WTC11 (cell line): ENCODE results near the gene POLE4. TPM values are rescaled to one million over a fixed set of nuclear protein-coding genes. Genes with fewer than 3 reads are reported as not detected.

ENCODE experiments used
- ATAC-seq: fragments of 200-7000 bp; cut with Tn5 transposase; 2 replicates; pipeline ENCODE4 v1.10.0; 2021; ENCODE audit warnings: mild to moderate bottlenecking, moderate library complexity
- CTCF ChIA-PET: fragments of 300-600 bp; sonication (Branson Sonifier 250); formaldehyde crosslinking; loops from one replicate; lab custom pipeline; 2021; ENCODE audit warnings: antibody characterized with exemption; lab: Charles Lee
- POLR2A ChIA-PET: fragments of 350-600 bp; sonication (Branson Sonifier 250); formaldehyde crosslinking; loops from one replicate; lab custom pipeline; 2021; ENCODE audit warnings: antibody characterized with exemption; lab: Charles Lee
- DNase-seq: peaks from one replicate; pipeline ENCODE4 v3.0.0; 2021; ENCODE audit warnings: low spot score
- H3K27ac Mint-ChIP-seq: 2 replicates; pipeline ENCODE4 v1.8.0; 2021; ENCODE audit warnings: mixed read lengths
- H3K27me3 Mint-ChIP-seq: 2 replicates; pipeline ENCODE4 v1.8.0; 2021; ENCODE audit warnings: low read depth, mild to moderate bottlenecking, moderate library complexity, mixed read lengths
- H3K36me3 Mint-ChIP-seq: 2 replicates; pipeline ENCODE4 v1.8.0; 2021; ENCODE audit warnings: mixed read lengths
- H3K4me1 Mint-ChIP-seq: 2 replicates; pipeline ENCODE4 v1.8.0; 2022; ENCODE audit warnings: mixed read lengths
- H3K4me3 Mint-ChIP-seq: 2 replicates; pipeline ENCODE4 v1.8.0; 2021; ENCODE audit warnings: mild to moderate bottlenecking, moderate library complexity, mixed read lengths
- H3K9me3 Mint-ChIP-seq: 2 replicates; pipeline ENCODE4 v1.8.0; 2021; ENCODE audit warnings: mixed read lengths
- ATF1 ChIP-seq: sonication (generic); formaldehyde crosslinking; IDR thresholded peaks from 2 replicates; pipeline ENCODE4 v1.8.1; 2023; ENCODE audit warnings: mild to moderate bottlenecking, moderate library complexity, missing genetic modification reagents
- CBFB ChIP-seq: sonication (generic); formaldehyde crosslinking; IDR thresholded peaks from 2 replicates; pipeline ENCODE4 v1.8.1; 2022; ENCODE audit warnings: mild to moderate bottlenecking, low read depth, missing genetic modification reagents
- GABPB1 ChIP-seq: sonication (generic); formaldehyde crosslinking; IDR thresholded peaks from 2 replicates; pipeline ENCODE4 v1.8.1; 2023; ENCODE audit warnings: mild to moderate bottlenecking, missing genetic modification reagents
- MXD4 ChIP-seq: fragments of 250-450 bp; sonication (Bioruptor Pico); IDR thresholded peaks from 2 replicates; pipeline ENCODE4 v1.8.0; 2021; ENCODE audit warnings: mild to moderate bottlenecking, moderate library complexity, borderline replicate concordance
- NFE2L1 ChIP-seq: sonication (generic); formaldehyde crosslinking; IDR thresholded peaks from 2 replicates; pipeline ENCODE4 v1.8.1; 2023; ENCODE audit warnings: missing genetic modification reagents
- RELA ChIP-seq: sonication (generic); formaldehyde crosslinking; IDR thresholded peaks from 2 replicates; pipeline ENCODE4 v1.8.1; 2022; ENCODE audit warnings: missing genetic modification reagents, mild to moderate bottlenecking, borderline replicate concordance
- TEAD4 ChIP-seq: sonication (generic); formaldehyde crosslinking; IDR thresholded peaks from 2 replicates; pipeline ENCODE4 v1.8.0; 2022; ENCODE audit warnings: mild to moderate bottlenecking, missing genetic modification reagents
- ZNF138 ChIP-seq: sonication (generic); formaldehyde crosslinking; conservative IDR thresholded peaks from 2 replicates; pipeline ENCODE4 v1.8.1; 2022; ENCODE audit warnings: mild to moderate bottlenecking, moderate library complexity, missing genetic modification reagents
- ZNF219 ChIP-seq: sonication (generic); formaldehyde crosslinking; IDR thresholded peaks from 2 replicates; pipeline ENCODE4 v1.8.0; 2023; ENCODE audit warnings: missing genetic modification reagents, mild to moderate bottlenecking, borderline replicate concordance
- total RNA-seq: library from RNA; stranded (reverse); gene quantifications from 3 replicates; pipeline ENCODE4 v1.2.3, GENCODE V29; 2021
- TF ChIP-seq, protein P1 (sequence below): sonication (generic); formaldehyde crosslinking; IDR thresholded peaks from 2 replicates; pipeline ENCODE4 v1.8.0; 2023; ENCODE audit warnings: missing genetic modification reagents, mild to moderate bottlenecking, borderline replicate concordance
- TF ChIP-seq, protein P2 (sequence below): sonication (generic); formaldehyde crosslinking; IDR thresholded peaks from 2 replicates; pipeline ENCODE4 v1.8.0; 2022; ENCODE audit warnings: mild to moderate bottlenecking, missing genetic modification reagents
- TF ChIP-seq, protein P3 (sequence below): fragments of 250-450 bp; sonication (Bioruptor Pico); IDR thresholded peaks from 2 replicates; pipeline ENCODE4 v1.9.0; 2021; ENCODE audit warnings: mild to moderate bottlenecking, borderline replicate concordance
- TF ChIP-seq, protein P4 (sequence below): sonication (generic); formaldehyde crosslinking; IDR thresholded peaks from 2 replicates; pipeline ENCODE4 v1.8.0; 2022; ENCODE audit warnings: mild to moderate bottlenecking, missing genetic modification reagents
- TF ChIP-seq, protein P5 (sequence below): sonication (generic); formaldehyde crosslinking; IDR thresholded peaks from 2 replicates; pipeline ENCODE4 v1.8.1; 2023; ENCODE audit warnings: mild to moderate bottlenecking, missing genetic modification reagents, borderline replicate concordance
- TF ChIP-seq, protein P6 (sequence below): fragments of 250-450 bp; sonication (Bioruptor Pico); IDR thresholded peaks from 2 replicates; pipeline ENCODE4 v2.1.2; 2022; ENCODE audit warnings: mild to moderate bottlenecking, moderate library complexity

POLE4 gene
- total RNA-seq, 1 experiment from 2014 or later, result 31.5 TPM

DNA sequence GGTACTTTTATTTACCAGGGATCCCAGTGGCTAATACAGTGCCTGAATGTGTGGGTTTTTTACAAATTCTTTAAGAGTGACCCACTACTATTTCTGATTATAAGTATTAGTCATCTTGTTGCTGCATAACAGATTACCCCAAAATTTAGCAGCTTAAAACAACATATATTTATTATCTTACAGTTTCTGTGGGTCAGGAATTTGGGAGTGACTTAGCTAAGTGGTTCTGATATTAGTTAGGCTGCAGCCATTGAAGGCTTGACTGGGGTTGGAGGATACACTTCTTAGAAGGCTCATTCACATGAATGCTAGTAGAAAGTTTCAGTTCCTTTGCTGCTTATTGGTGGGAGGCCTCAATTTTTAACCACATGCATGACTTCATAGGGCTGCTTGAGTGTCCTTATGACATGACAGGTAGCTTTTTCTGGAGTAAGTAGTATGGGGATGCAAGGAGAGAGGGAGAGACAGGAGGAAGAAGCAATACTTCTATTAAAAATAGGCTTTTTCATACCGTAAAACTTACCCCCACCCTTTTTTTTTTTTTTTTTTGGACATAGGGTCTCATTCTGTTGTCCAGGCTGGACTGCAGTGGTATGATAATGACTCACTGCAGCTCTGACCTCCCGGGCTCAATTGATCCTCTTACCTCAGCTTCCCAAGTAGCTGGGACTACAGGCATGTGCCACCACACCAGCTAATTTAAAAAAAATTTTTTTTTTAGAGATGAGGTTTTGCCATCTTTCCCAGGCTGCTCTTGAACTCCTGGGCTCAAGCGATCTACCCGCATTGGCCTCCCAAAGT, 13.3 kb upstream of the POLE4 start (continued):
- TF ChIP-seq, protein P1, sequence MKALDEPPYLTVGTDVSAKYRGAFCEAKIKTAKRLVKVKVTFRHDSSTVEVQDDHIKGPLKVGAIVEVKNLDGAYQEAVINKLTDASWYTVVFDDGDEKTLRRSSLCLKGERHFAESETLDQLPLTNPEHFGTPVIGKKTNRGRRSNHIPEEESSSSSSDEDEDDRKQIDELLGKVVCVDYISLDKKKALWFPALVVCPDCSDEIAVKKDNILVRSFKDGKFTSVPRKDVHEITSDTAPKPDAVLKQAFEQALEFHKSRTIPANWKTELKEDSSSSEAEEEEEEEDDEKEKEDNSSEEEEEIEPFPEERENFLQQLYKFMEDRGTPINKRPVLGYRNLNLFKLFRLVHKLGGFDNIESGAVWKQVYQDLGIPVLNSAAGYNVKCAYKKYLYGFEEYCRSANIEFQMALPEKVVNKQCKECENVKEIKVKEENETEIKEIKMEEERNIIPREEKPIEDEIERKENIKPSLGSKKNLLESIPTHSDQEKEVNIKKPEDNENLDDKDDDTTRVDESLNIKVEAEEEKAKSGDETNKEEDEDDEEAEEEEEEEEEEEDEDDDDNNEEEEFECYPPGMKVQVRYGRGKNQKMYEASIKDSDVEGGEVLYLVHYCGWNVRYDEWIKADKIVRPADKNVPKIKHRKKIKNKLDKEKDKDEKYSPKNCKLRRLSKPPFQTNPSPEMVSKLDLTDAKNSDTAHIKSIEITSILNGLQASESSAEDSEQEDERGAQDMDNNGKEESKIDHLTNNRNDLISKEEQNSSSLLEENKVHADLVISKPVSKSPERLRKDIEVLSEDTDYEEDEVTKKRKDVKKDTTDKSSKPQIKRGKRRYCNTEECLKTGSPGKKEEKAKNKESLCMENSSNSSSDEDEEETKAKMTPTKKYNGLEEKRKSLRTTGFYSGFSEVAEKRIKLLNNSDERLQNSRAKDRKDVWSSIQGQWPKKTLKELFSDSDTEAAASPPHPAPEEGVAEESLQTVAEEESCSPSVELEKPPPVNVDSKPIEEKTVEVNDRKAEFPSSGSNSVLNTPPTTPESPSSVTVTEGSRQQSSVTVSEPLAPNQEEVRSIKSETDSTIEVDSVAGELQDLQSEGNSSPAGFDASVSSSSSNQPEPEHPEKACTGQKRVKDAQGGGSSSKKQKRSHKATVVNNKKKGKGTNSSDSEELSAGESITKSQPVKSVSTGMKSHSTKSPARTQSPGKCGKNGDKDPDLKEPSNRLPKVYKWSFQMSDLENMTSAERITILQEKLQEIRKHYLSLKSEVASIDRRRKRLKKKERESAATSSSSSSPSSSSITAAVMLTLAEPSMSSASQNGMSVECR (CRISPR knock-in tag), result no peak
- TF ChIP-seq, protein P2, sequence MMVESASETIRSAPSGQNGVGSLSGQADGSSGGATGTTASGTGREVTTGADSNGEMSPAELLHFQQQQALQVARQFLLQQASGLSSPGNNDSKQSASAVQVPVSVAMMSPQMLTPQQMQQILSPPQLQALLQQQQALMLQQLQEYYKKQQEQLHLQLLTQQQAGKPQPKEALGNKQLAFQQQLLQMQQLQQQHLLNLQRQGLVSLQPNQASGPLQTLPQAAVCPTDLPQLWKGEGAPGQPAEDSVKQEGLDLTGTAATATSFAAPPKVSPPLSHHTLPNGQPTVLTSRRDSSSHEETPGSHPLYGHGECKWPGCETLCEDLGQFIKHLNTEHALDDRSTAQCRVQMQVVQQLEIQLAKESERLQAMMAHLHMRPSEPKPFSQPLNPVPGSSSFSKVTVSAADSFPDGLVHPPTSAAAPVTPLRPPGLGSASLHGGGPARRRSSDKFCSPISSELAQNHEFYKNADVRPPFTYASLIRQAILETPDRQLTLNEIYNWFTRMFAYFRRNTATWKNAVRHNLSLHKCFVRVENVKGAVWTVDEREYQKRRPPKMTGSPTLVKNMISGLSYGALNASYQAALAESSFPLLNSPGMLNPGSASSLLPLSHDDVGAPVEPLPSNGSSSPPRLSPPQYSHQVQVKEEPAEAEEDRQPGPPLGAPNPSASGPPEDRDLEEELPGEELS (CRISPR knock-in tag), result no peak
- TF ChIP-seq ZNF138, result no peak
- TF ChIP-seq ZNF219 (CRISPR knock-in tag), result no peak
- no peak for TF ChIP-seq CBFB (CRISPR knock-in tag)

DNA sequence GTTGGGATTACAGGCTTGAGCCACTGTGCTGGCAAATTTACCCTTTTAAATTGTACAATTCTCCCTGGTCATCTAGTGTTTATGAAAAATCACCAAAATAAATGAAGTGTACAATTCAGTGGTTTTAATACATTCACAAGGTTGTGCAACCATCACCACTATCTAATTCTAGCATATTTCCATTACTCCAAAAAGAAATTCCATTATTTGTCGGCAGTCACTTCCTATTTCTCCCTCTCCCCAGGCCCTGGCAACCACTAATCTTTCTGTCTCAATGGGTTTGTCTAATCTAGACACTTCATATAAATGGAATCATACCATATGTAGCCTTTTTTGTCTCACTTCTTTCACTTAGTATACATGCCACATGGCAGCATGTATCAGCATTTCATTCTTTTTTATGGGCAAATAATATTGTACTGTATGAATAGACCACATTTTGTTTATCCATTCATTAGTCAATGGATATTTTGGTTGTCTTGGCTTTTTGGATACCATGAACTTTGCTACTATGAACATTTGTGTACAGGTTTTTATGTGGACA, 12.6 kb upstream of the POLE4 start:
- Mint-ChIP-seq H3K36me3 (peaks cover 27% of the 10 kb centered on the region), H3K4me3 (no peak overlapping the region), H3K4me1 (peaks cover 15% of the 10 kb centered on the region), H3K9me3 (peaks cover 34% of the 10 kb centered on the region), H3K27me3 (no peaks in the 10 kb centered on the region; the same call in 1 of the 2 replicates), H3K27ac (no peak overlapping the region)
- ATAC-seq, result no peak
- ChIA-PET POLR2A (no interaction called here), CTCF (interaction anchor here (0.8 kb wide), 1 partner anchor 255 kb away, joined by 3 read pairs; no protein-coding TSS in a partner anchor)
- DNase-seq, result no peak
- TF ChIP-seq, protein P3, sequence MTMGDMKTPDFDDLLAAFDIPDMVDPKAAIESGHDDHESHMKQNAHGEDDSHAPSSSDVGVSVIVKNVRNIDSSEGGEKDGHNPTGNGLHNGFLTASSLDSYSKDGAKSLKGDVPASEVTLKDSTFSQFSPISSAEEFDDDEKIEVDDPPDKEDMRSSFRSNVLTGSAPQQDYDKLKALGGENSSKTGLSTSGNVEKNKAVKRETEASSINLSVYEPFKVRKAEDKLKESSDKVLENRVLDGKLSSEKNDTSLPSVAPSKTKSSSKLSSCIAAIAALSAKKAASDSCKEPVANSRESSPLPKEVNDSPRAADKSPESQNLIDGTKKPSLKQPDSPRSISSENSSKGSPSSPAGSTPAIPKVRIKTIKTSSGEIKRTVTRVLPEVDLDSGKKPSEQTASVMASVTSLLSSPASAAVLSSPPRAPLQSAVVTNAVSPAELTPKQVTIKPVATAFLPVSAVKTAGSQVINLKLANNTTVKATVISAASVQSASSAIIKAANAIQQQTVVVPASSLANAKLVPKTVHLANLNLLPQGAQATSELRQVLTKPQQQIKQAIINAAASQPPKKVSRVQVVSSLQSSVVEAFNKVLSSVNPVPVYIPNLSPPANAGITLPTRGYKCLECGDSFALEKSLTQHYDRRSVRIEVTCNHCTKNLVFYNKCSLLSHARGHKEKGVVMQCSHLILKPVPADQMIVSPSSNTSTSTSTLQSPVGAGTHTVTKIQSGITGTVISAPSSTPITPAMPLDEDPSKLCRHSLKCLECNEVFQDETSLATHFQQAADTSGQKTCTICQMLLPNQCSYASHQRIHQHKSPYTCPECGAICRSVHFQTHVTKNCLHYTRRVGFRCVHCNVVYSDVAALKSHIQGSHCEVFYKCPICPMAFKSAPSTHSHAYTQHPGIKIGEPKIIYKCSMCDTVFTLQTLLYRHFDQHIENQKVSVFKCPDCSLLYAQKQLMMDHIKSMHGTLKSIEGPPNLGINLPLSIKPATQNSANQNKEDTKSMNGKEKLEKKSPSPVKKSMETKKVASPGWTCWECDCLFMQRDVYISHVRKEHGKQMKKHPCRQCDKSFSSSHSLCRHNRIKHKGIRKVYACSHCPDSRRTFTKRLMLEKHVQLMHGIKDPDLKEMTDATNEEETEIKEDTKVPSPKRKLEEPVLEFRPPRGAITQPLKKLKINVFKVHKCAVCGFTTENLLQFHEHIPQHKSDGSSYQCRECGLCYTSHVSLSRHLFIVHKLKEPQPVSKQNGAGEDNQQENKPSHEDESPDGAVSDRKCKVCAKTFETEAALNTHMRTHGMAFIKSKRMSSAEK (CRISPR knock-in tag), result no peak
- TF ChIP-seq, protein P4, sequence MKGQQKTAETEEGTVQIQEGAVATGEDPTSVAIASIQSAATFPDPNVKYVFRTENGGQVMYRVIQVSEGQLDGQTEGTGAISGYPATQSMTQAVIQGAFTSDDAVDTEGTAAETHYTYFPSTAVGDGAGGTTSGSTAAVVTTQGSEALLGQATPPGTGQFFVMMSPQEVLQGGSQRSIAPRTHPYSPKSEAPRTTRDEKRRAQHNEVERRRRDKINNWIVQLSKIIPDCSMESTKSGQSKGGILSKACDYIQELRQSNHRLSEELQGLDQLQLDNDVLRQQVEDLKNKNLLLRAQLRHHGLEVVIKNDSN (CRISPR knock-in tag), result no peak
- TF ChIP-seq, protein P5, sequence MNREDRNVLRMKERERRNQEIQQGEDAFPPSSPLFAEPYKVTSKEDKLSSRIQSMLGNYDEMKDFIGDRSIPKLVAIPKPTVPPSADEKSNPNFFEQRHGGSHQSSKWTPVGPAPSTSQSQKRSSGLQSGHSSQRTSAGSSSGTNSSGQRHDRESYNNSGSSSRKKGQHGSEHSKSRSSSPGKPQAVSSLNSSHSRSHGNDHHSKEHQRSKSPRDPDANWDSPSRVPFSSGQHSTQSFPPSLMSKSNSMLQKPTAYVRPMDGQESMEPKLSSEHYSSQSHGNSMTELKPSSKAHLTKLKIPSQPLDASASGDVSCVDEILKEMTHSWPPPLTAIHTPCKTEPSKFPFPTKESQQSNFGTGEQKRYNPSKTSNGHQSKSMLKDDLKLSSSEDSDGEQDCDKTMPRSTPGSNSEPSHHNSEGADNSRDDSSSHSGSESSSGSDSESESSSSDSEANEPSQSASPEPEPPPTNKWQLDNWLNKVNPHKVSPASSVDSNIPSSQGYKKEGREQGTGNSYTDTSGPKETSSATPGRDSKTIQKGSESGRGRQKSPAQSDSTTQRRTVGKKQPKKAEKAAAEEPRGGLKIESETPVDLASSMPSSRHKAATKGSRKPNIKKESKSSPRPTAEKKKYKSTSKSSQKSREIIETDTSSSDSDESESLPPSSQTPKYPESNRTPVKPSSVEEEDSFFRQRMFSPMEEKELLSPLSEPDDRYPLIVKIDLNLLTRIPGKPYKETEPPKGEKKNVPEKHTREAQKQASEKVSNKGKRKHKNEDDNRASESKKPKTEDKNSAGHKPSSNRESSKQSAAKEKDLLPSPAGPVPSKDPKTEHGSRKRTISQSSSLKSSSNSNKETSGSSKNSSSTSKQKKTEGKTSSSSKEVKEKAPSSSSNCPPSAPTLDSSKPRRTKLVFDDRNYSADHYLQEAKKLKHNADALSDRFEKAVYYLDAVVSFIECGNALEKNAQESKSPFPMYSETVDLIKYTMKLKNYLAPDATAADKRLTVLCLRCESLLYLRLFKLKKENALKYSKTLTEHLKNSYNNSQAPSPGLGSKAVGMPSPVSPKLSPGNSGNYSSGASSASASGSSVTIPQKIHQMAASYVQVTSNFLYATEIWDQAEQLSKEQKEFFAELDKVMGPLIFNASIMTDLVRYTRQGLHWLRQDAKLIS (CRISPR knock-in tag), result no peak
- TF ChIP-seq, protein P6, sequence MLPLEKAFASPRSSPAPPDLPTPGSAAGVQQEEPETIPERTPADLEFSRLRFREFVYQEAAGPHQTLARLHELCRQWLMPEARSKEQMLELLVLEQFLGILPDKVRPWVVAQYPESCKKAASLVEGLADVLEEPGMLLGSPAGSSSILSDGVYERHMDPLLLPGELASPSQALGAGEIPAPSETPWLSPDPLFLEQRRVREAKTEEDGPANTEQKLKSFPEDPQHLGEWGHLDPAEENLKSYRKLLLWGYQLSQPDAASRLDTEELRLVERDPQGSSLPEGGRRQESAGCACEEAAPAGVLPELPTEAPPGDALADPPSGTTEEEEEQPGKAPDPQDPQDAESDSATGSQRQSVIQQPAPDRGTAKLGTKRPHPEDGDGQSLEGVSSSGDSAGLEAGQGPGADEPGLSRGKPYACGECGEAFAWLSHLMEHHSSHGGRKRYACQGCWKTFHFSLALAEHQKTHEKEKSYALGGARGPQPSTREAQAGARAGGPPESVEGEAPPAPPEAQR (CRISPR knock-in tag), result no peak
- TF ChIP-seq MXD4 (CRISPR knock-in tag) (no peak), TEAD4 (CRISPR knock-in tag) (no peak), ATF1 (no peak), GABPB1 (CRISPR knock-in tag) (no peak), RELA (no peak), NFE2L1 (CRISPR knock-in tag) (no peak)
